CD4-positive, alpha-beta T cell treated with Interferon alpha-2 for 1 hour (primary cell): ENCODE results near the gene ZNF319.

Experiments used
- DNase-seq, 2 donors: peaks; one replicate each; pipeline ENCODE4 v3.0.0-alpha.2; 2020 to 2022

ZNF319 gene

DNA sequence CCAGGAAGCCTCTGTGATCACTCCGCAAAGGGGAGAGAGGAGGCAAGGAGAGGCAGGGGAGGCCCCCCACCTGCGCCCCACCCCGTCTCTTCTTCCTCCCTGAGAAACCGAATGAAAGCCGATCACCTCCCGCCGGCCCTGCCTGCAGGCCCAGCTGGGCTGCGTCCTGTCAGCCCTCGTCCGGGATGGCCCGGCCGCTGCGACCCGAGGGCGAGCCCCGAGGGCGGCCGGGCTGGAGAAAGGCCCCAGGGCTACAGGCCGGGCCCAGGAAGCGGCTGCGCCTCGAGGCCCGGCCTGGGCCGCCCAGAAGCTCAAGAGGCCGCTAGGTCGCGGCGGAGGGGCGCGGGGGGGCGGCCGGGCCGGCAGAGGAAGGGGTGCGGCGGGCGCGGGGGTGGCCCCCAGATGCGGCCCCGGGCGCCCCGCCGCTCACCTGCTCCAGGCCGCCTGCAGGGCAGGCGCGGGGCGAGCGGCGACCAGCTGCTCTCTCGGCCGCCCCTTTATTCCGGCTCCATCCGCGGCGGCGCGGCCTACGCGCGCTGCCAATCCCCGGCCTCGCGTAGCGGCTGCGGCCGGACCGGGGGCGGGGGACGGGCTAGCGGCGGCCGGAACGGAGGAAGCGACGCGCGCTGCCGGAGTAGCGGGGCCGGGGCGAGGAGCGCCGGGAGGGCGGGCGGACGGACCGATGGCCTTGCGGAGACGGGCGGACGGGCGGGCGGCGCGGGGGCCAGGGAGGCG lies at the start of gene ZNF319:
Gene ZNF319, minus strand, starts transcription at position 702 of the 735 bp plus-strand sequence. CDS start 2,407 bp downstream, outside the sequence.
- DNase-seq: peak in 1 of 2 donors; percentile 26

DNA sequence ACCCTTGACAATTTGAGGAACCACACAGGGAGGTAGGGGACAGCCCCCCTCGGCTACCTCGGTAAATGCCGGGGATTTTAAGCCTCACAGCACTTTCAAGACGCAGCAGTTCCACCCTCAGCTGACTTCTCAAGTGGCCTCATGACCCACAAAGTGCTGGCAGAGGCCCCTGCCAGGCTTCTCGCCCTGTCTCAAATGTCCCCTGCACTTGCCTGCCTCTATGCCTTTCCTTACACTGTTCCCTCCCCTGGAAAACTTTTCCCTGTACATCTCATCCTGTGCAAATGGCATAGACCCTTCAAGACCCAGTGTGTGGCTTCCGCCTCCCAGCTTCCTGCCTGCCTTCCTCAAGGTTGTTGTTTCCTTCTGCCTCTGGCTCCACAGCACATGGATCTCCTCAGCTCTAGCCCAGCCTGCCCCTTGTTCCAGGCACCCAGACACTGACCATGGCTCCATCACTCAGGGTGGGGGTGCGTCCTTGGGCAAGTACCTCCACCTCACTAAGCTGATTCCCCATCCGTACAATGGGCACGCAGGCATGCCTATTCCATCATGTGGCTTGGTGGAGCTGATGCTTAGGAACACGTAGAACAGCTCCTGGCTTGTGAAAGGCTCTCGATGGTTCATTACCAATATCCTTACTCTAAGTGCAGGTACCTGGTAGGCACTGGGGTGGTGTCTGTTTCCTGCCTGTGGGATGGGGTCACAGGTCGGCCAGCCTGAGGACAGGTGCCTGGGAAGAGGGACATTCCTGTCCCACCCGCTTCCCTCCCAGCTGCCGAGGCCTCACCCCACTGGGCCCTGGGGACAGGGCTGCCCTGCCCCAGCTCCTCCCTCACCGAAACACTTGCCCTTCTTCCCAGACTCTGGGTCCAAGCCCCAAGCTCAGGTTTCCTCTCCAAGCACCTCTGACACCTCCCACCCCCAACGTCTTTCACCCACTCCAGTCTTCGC lies 49.0 kb upstream of the ZNF319 start:
- no peak for DNase-seq

DNA sequence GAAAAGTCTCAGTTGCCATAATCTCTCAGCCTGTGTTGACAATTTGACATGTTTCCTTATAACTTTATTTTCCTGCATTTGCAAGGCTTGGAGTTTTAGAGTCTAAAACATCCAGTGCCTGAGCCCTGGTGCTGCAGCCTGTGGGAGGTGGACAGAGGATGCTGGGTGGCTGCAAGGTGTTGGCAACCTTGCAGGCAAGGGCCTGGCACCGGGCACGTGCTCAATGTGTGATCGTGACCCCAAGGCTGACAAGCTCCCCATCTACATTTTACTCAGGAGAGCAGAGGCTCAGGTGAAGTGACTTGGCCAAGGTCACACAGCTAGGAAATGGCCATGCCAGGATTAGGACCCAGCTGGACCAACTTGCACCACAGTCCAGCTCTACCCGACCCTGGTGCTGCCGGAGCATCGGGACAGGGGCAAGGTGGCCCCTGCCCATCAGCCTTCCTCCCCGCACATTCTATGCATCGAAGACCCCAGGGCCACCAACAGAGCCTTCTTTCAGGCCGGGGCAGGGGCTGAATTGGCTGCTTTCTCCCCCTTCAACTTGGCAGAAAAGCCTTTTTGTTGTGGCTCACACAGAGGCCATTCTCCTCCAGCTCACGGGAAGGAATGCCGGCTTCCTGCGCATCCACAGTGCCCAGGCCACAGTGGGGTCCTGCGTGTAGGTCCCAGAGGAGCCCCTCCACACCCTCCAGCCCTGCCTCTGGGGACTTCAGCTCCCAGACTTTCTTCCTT lies 48.2 kb upstream of the ZNF319 start:
- no peak for DNase-seq

DNA sequence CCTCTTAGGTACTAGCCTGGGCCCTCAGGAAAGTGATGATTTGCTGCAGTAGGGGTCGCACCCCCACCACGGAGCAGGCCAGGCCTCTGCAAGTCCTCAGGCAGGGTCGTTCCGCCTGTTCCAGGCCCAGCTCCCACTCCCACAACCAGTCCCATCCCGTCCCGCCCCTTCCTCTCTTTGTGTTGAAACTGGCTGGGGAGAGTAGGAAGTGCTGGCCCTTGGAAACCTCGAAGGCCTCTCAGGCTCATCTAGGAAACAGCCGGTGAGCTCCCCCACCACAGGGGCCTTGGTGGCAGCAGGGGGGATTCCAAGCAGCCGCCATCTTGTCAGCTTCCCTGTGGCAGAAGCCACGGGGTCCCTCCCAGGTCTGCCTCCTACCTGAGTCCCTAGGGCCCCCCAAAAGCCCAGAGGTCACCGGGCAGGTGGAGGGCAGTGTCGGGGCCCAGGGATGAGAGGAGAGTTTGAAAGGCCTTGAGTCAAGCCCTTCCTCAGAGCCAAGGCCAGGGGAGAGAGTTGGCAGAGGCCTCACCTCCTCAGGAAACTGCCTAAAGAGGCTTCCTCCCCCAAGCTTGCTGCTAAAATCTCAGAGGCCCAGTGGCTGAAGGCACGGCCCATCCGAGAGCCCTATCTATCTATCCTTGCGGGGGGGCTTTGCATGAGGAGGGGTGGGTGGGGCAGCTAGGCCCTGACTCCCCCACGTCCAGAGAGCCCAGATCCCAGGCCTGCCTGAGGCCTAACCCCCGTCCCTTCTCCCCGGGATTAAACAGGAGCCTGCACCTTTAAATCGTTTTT lies 47.3 kb upstream of the ZNF319 start:
- no peak for DNase-seq

DNA sequence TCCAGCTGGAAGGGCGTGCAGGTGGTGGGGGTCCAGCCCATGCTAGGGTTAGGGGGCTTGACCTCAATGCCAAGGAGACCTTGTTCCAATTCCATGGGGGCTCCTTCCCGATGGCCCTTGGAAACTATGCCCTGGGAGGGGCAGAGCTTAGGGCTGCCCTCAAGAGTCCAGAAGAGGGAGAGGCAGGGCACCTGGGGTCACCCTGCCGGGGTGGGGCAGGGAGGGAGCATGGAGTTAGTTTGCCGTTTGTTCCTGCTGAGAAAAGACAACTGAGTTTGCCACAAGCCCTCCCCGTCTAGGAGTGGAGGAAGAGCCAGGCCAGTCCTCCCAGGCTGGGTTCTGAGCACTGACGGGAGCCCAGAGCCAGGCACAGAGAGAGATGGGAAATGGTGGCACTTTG lies 46.5 kb upstream of the ZNF319 start:
- DNase-seq: no peak

DNA sequence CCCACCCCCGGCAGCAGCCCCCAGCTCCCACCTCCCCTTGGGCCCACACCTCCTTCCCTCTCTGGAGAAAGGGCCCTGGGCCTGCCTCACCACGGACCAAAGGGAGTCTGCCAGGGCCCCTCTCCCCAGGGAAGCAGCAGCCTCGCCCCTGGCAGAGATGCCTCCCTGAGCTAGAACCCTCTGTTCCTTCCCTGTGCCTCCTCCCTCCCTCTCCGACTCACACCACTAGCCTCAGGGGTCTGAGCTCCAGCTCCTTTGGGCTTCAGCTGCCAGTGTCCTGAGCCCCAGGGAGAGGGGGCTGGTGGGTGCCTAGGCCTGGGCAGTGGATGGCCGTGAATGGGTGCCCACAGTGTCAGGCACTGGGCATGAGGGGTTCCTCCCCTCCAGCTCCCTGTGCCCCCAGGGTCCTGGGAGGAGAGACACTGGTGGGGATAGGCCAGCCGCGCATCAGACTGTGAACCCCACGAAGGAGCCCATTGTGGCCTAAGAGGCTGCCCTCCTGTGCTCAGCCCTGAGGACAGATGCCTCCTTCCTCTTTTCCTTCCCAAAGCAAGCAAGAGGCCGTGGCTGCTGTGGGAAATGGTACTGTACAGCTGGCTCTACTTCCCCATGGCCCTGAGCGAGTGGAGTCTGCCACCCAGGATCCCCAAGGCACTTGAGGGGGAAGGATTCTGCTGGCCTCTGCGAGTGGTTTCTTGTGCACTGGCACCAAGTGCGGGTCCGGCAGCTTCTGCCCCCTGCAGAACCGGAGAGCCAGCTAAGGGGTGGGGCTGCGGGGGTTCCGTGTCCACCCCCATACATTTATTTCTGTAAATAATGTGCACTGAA lies 45.8 kb upstream of the ZNF319 start:
- DNase-seq: no peak

DNA sequence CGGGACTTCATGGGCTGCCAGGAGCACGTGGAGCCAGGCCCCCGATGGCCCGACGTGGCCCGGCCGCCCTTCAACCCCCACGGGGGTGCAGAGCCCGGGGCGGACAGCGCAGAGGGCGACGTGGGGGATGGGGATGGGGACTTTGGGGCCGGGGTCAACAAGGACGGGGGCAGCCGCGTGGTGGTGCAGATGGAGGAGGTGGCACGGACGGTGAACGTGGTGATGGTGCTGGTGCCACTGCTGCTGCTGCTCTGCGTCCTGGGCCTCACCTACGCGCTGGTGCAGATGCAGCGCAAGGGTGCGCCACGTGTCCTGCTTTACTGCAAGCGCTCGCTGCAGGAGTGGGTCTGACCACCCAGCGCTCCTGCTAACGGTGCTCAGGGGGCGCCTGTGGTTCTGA lies 44.6 kb upstream of the ZNF319 start:
- no peak for DNase-seq

DNA sequence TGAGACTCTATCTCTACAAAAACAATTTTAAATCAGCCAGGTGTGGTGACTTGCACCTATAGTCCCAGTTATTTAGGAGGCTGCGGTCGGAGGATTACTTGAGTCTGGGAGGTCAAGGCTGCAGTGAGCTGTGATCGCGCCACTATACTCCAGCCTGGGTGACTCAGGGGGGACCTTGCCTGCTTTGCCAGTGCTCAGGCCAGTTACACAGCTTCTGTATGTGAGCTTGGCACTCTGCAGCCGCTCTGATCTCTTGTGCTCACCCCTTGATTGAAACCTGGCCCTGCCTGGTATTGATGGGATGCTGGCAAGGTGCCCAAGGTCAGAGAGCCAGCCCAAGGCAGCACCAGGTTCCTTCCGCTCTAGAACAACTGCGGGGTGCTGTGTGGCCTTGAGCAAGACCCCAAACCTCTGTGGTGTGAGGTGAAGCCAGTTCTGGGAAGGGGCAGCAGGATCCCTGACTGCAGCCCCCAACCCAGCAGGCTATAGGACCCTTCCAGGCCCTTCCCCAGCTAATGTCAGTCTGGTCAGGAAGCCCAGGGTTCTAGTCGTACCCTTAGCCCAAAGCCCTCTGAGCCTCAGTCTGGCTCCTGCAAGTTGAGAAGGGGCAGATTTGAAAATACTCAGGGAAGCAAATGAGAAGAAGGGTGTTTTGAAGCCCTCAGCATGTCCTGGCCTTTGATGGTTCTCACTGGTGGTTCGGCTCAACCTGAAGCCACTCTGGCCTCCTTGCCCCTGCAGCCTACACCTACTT lies 44.0 kb upstream of the ZNF319 start:
- DNase-seq: no peak

DNA sequence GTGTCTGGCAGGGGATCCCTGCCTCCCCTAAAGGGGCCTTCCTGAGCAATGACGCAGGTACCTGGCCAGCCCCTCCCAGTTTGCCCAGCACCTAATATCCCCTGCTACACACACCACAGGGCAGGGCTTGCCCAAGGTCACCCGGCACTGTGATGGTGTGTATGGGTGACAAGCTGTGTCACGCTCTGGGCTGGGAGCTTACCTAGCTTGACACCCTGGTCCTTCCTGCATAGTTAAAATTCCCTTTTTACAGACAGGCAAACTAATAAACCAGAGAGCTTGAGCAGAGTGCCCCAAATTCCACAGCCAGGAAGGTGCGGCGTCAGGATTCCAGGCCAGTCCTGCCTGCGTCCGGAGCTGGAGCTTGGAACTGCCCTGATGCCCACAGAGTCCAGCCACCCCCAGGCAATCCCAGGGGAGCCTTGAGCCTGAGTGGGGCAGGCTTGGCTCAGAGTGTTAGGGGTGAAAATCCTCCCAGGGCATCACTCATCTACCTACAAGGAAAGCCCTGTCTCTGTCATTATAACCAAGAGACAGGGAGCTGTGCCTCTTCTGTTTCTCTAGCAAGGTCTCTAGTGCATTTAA lies 43.2 kb upstream of the ZNF319 start:
- DNase-seq: no peak

DNA sequence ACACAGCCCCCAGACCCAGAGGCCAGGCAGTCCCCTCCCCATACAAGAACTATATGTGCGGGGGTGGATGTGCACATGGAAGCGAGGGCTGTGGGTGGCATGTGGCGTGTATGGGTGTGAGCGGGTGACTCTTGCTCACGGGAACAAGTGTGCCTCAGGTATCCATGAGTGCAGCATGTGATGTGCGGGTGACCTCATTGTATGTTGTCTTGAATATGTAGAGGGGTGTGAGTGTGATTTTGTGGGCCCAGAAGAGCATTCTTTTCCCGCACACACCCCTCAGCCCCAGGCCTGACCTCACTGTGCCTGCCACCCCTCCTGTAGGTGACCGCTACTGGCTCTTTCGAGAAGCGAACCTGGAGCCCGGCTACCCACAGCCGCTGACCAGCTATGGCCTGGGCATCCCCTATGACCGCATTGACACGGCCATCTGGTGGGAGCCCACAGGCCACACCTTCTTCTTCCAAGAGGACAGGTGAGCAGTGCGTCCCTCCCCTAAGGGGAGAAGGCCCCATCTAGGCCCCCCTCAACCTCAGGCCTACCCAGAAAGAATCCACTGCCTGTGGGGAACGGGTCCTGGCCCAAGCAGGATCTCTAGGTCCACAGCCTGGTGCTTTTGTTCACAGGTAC lies 42.5 kb upstream of the ZNF319 start:
- no peak for DNase-seq

DNA sequence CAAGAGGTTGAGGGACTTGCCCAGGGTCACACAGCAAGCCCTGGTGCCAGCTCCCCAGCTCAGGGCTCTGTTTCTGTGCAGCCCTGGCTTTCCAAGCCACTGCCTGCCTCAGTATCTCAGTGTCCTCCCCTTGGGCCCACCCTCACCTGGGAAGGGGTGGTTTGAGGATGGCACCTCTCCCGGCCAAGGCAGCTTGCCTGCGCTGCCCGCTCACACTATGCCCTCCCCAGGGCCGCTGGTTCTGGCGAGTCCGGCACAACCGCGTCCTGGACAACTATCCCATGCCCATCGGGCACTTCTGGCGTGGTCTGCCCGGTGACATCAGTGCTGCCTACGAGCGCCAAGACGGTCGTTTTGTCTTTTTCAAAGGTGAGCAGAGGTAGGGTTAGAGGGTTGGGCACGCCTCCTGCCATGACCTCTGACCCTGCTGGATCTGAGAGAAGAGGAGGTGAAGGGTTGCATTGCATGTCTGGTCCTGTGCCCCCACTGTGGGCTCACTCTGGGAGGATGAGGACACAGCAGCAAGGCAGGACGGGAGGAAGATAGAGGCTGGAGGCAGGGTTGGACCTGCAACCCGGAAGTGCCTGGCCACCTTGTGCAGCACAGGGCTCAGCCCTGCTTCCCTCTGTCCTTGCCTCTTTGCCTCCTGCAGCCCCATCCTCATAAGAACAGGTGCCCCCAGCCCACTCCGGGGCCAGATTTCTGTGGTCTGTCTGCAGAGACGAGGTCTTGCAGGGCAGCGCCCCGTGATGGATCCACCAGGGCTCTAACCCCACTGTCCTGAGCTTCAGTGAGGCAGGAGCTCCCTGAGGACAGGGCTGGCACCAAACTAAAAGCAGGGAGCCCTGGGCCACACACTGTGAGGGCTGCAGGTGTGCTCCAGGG lies 41.8 kb upstream of the ZNF319 start:
- no peak for DNase-seq

DNA sequence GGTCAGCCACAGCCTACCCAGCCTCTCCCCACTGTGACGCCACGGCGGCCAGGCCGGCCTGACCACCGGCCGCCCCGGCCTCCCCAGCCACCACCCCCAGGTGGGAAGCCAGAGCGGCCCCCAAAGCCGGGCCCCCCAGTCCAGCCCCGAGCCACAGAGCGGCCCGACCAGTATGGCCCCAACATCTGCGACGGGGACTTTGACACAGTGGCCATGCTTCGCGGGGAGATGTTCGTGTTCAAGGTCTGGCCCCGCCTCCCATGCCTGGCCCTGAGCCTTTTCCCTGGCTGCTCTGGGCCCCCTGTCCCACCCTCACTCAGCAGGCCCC lies 41.1 kb upstream of the ZNF319 start:
- DNase-seq: no peak

DNA sequence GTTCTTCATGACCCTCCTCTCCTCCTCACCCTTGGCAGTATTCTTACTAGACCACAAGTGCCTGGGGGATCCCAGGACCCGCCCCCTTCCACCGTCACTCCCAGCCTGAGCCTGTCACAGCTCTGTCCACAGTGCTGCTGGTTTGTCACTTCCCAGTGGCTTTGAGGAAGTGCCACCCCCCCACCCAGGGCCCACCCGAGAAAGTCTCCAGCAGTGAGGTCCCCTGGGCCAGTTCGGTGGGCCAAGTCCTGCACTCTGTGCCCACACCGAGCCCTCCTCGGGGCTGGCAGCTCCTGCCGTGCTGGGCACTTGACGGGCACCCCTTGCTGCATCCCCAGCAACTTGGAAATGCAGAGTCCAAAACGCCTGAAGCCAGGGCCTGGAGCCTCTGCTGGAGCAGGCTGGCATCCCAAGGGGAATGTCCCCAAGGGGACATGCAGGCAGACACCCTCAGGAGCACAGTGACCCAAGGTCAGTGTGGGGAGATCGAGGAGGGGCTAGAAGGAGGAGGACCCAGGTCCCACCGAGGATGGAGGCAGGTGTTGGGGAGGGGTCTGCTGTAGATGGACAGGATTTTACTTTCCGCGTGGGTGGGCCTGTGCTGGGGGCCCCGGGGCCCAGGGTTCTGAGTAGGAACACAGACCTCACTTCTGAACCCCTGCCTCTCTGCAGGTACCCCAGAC lies 40.6 kb upstream of the ZNF319 start:
- DNase-seq: no peak

DNA sequence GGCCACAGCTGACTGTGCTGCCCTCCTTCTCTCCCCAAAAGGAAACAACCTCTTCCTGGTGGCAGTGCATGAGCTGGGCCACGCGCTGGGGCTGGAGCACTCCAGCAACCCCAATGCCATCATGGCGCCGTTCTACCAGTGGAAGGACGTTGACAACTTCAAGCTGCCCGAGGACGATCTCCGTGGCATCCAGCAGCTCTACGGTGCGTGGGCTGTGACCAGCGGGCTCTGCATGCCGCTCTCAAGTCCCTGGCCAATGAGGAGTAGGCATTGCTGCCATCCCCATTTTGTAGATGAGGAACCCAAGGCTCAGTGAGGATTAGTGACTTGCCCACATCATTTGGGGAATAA lies 40.0 kb upstream of the ZNF319 start:
- DNase-seq: no peak

DNA sequence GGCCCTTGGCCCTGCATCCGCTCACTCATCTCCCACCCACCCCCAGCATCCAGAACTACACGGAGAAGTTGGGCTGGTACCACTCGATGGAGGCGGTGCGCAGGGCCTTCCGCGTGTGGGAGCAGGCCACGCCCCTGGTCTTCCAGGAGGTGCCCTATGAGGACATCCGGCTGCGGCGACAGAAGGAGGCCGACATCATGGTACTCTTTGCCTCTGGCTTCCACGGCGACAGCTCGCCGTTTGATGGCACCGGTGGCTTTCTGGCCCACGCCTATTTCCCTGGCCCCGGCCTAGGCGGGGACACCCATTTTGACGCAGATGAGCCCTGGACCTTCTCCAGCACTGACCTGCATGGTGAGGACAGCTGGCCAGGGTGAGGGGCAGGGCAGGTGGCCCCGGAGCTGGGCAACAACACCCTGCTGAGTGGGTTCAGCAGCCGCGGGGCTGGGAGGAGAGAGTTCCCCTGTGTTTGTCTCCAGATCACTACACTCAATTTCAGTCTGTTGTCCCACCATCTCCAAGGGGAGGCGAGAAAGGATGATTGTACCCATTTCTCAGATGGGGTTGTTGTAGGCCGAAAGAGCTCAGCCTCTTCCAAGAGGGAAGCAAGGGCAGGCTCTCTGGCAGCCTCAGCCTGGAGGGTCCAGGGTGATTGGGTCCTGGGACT lies 39.5 kb upstream of the ZNF319 start:
- no peak for DNase-seq

DNA sequence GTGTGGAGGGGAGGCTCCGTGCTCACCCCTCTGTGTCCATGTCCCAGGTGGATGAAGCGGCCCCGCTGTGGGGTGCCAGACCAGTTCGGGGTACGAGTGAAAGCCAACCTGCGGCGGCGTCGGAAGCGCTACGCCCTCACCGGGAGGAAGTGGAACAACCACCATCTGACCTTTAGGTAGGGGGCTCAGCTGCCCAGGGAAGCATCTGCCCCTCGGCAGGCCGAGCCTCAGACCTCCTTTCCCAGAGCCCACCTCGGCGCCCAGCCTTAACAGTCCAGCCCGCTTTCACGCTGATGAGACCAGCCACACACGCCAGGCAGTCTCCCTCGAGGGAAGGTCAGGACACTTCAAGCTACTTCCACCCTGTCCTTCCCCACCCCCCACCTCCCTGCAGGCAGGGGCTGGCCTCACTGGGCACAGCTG lies 37.8 kb upstream of the ZNF319 start:
- no peak for DNase-seq

DNA sequence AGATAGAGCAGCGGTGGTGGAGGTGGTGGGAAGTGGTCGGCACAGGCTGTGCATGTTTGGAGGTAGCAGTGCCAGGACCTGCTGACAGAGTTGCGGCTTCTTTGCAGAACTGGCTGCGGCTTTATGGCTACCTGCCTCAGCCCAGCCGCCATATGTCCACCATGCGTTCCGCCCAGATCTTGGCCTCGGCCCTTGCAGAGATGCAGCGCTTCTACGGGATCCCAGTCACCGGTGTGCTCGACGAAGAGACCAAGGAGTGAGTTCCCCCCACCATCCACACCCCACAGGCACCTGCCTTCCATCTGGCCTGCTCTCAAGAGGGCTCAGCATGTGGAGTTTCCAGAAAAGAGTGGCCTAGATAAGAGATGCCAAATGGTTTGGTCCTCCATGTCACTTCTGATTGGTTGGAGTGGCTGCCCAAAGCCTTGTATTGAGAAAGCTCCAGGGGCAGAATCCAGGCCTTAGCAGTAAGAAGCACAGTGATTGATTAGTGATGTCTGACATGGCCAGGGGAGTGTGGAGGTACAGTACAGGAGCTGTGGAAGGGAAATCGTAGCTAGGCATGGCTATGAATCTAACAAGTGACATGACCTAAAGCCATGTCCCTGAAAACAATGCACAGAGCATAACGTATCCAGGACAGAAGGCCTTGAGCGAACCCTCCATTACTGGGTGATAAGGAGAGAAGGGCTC lies 37.0 kb upstream of the ZNF319 start:
- no peak for DNase-seq
